Neuron (in vitro differentiated cells): ENCODE measurements around the gene SPAG7.

Experiments used
- H2AFZ ChIP-seq: one replicate; pipeline ENCODE4 v1.6.1; 2013; ENCODE audit warnings: low read depth, mild to moderate bottlenecking, inconsistent platforms, low read length, moderate library complexity
- H3K27me3 ChIP-seq: one replicate; pipeline ENCODE4 v1.6.1; 2013; ENCODE audit warnings: low read length; ENCODE audit not compliant: insufficient read depth
- H3K36me3 ChIP-seq: one replicate; pipeline ENCODE4 v1.6.1; 2013; ENCODE audit warnings: low read length; ENCODE audit not compliant: insufficient read depth
- H3K4me1 ChIP-seq: one replicate; pipeline ENCODE4 v1.6.1; 2013; ENCODE audit warnings: low read length; ENCODE audit not compliant: insufficient read depth
- H3K4me3 ChIP-seq: 2 replicates; pipeline ENCODE4 v1.5.1; 2013; ENCODE audit warnings: mild to moderate bottlenecking, low read length, moderate library complexity
- H3K9me3 ChIP-seq: one replicate; pipeline ENCODE4 v1.6.1; 2013; ENCODE audit warnings: low read length

SPAG7 gene

DNA sequence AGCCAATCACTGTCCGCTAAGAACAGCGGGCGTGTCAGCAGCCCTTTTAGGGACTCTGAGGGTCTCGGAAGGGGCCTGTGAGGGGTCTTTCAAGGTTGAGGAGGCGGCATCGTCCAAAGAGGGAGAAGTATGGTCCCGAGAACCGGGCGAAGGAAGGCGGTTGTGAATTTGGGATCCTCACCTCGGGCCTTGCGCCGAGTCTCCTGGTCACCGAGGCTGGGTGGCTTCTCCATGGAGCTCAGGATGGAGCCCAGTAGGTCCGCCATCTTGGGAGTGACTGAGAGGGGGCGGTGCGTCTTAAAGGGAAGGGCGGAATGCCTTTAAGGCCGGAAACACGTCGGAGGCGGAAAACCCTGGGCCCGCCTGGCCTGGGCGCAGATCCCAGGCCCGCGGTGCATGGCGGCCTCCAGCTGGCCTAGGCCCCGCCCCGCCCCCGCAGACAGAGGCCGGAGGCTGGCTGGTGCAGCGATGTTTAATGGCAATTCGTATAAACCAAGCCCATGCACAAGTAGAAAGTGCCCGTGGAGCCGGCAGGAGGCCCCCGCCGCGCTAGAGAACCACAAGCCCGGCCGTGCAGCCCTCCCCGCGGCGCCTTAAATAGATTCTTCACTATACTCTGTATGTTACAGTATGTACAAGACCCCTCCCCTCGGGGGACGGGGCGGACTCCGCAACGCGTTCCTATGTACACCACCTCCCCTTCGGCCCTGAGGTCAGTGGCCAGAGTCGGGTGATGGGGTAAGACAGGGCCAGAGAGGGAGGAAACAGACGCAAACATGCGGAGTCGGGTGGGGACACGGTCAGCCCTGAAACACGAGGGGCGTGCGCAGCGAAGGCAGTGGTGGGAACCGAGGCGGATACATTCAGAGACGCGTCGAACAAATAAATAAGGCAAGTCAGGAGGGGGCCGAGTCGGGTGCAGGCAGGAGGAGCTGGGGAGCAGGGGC lies at the start of gene SPAG7:
TSS of gene SPAG7 (minus strand) at position 279 of the 947 bp plus-strand sequence. CDS start at position 266, 13 bp downstream.
- H2AFZ ChIP-seq = peak within 1 kb of the TSS; percentile 24
- peak within 1 kb of the TSS; percentile 92 for H3K4me3 ChIP-seq
- no peaks in the 10 kb centered on the region for H3K9me3 ChIP-seq
- H3K27me3 ChIP-seq = no peaks in the 10 kb centered on the region
- H3K36me3 ChIP-seq = peaks cover 3% of the 10 kb centered on the region
- peaks cover 20% of the 10 kb centered on the region for H3K4me1 ChIP-seq

- Histone ChIP-seq H3K4me1 (no peaks in the 10 kb centered on the region), H2AFZ (no peak overlapping the region), H3K27me3 (no peaks in the 10 kb centered on the region), H3K9me3 (no peaks in the 10 kb centered on the region), H3K4me3 (no peak overlapping the region), H3K36me3 (peaks cover 52% of the 10 kb centered on the region)
Observed at GRCh38 chr17:5014357-5014756, 46.7 kb upstream of the SPAG7 start.

DNA sequence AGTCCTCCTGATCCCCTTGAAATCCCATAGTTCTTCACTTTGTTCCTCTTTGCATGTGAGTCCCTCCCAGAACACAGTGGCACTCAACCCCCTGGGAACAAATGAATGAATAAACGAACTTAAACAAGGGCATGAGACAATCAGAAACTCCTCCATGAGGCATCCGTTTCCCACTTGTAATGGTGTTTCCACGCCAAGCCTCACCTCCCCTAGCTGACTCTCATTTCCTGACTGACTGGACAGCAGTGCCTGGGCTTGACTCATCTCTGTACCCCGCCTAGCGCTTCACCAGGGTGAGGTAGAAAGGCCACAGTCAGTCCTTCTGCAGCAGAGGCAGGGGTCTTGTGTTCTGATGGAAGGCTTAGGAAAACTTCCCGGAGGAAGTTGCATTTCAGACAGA lies 44.3 kb upstream of the SPAG7 start:
- Histone ChIP-seq H3K4me3 (no peak overlapping the region), H3K9me3 (no peaks in the 10 kb centered on the region), H2AFZ (no peak overlapping the region), H3K36me3 (peaks cover 59% of the 10 kb centered on the region), H3K27me3 (no peaks in the 10 kb centered on the region), H3K4me1 (no peaks in the 10 kb centered on the region)

DNA sequence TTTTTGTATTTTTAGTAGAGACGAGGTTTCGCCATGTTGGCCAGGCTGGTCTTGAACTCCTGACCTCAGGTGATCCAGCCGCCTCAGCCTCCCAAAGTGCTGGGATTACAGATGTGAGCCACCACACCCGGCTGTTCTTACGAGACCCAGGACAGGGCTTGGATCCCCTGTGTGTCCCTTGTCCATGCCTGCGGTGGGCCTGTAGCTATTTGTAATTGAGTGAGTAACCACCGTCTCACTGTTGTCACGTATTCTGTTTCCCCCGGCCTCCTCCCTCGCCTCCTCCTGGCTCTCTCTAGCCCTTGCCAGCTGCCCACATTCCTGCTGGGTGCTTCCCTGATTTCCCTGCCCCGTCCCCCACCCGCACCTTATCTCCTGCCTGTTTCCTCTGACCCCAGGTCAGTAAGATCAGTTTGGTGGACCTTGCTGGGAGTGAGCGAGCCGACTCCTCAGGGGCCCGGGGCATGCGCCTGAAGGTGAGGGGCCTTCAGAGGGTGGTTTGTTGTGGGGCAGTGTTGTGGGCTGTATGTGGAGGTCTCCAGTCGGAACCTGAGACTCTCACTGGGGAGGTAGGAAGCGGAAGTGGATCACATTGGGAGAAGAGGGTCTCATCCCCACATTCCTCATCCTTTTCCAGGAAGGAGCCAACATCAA lies 35.7 kb upstream of the SPAG7 start:
- H3K4me1 ChIP-seq = peaks cover 13% of the 10 kb centered on the region
- H3K27me3 ChIP-seq = no peaks in the 10 kb centered on the region
- H3K9me3 ChIP-seq = no peaks in the 10 kb centered on the region
- H3K36me3 ChIP-seq = peaks cover 68% of the 10 kb centered on the region
- no peak overlapping the region for H2AFZ ChIP-seq
- no peak overlapping the region for H3K4me3 ChIP-seq

- no peak overlapping the region for H2AFZ ChIP-seq
- peaks cover 57% of the 10 kb centered on the region for H3K36me3 ChIP-seq
- no peaks in the 10 kb centered on the region for H3K9me3 ChIP-seq
Observed at GRCh38 chr17:5002121-5002788, 34.6 kb upstream of the SPAG7 start.

DNA sequence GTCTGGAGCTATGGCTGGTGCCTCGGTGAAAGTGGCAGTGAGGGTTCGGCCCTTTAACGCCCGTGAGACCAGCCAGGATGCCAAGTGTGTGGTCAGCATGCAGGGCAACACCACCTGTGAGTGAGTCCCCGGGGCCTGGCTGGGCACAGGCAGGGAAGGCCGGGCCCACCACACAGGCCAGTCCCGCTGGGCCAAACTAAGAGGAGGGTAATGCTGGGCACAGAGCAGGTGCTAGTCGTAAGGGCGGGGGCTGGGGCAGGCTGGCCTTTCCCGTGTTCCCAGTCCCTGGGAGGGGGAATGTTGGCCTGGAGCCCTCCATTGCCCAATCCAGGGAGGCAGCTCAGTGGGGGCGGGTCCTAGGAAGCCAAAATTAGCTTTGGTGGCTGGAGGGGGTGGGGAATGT lies 32.6 kb upstream of the SPAG7 start:
- no peak overlapping the region for H3K4me3 ChIP-seq
- H3K4me1 ChIP-seq = peaks cover 19% of the 10 kb centered on the region
- no peaks in the 10 kb centered on the region for H3K9me3 ChIP-seq
- H2AFZ ChIP-seq = no peak overlapping the region
- H3K27me3 ChIP-seq = no peaks in the 10 kb centered on the region
- peaks cover 45% of the 10 kb centered on the region for H3K36me3 ChIP-seq

More at GRCh38 chr17:5002121-5002788, 34.6 kb upstream of the SPAG7 start:
- Histone ChIP-seq H3K4me3 (no peak overlapping the region), H3K4me1 (peaks cover 13% of the 10 kb centered on the region), H3K27me3 (no peaks in the 10 kb centered on the region)

DNA sequence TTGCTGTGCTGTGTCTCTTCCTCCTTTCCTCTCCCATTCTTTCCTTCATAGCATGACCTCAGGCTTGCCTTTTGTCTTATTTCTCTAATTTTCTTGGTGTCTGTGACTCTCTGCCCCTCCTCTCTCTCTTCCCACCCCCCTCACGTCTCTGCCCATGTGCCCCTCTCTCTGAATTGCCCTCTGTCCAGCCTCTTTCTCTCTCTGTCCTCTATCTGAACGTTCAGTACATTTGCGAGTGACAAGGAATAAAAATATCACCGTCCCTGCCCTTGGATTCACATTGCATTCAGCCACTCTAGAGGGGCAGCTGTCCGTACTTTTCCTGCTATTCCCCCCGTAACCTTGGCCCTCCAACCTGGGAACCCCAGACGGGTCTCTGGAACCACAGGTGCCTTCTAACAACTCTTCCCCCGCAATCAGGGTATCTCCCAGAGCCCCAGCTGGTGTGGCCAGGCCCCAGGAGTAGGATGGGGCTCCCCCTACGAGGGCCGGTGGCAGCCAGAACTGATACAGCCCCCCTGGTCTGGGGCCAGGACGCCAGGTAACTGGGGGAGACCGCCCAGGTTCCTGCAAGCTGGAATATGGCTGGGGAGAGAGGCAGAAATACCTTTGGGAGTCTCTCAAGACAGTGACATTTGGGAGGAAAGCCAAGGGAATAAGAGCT lies 31.9 kb upstream of the SPAG7 start:
- Histone ChIP-seq H3K9me3 (no peaks in the 10 kb centered on the region), H3K4me3 (peak overlapping the region; percentile 58), H3K4me1 (peaks cover 19% of the 10 kb centered on the region), H2AFZ (no peak overlapping the region), H3K36me3 (peaks cover 38% of the 10 kb centered on the region), H3K27me3 (no peaks in the 10 kb centered on the region)

GRCh38 chr17:4998732-4999429 lies 31.3 kb upstream of the SPAG7 start:
- no peaks in the 10 kb centered on the region for H3K27me3 ChIP-seq
- H3K9me3 ChIP-seq = no peaks in the 10 kb centered on the region
- peaks cover 32% of the 10 kb centered on the region for H3K36me3 ChIP-seq
- peak overlapping the region; percentile 58 for H3K4me3 ChIP-seq
- H3K4me1 ChIP-seq = peaks cover 19% of the 10 kb centered on the region
- no peak overlapping the region for H2AFZ ChIP-seq

DNA sequence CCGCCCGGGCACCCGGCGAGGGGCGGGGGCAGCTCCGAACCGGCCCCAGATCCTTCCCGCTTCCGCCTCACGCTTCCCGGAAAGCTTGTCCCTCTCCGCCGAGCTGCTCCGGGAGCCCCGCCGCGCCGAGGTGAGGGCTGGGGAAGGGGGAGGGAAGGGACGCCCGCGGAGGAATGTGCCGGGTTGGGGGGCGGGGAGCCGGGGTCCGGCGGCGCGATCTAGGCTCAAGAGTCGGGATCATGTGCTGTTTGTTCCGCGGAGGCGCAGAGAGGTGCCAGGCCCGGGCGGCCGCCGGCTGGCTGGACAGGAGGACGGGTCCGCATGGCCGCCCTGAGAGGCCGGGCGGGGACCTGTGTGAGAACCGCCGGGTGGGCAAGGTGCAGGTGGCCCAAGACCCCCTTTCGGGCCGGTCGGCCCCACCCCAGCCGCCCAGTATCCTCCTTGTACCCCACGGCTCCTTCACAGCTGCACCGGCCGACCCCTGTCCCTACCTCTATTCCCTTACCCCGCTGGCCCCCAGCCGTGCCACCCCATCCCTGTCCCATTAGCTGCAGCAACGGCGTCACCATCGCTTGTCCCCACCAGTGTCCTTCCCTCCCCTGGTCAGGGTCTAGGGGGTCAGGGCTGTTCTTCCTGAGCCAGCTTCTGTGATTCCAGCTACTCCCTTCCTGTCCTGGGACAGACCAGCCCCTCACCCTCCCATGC lies 30.6 kb upstream of the SPAG7 start:
- Histone ChIP-seq H2AFZ (peak overlapping the region; percentile 73), H3K4me3 (peak overlapping the region; percentile 58), H3K36me3 (peaks cover 25% of the 10 kb centered on the region), H3K4me1 (peaks cover 19% of the 10 kb centered on the region), H3K9me3 (no peaks in the 10 kb centered on the region), H3K27me3 (no peaks in the 10 kb centered on the region)

GRCh38 chr17:4997302-4998026 lies 29.8 kb upstream of the SPAG7 start, which contains the start of the genes INCA1 and KIF1C:
INCA1 (minus strand) TSS chr17:4997522; CDS start chr17:4994437, 3,085 bp downstream.
KIF1C (plus strand) TSS chr17:4997950; CDS start chr17:5000247, 2,297 bp downstream.
- Histone ChIP-seq H3K27me3 (no peaks in the 10 kb centered on the region), H3K4me1 (peaks cover 19% of the 10 kb centered on the region), H2AFZ (peak within 1 kb of the TSS; percentile 78), H3K36me3 (peaks cover 20% of the 10 kb centered on the region), H3K9me3 (no peaks in the 10 kb centered on the region), H3K4me3 (peak within 1 kb of the TSS; percentile 58)

GRCh38 chr17:4994081-4994595 lies 26.5 kb upstream of the SPAG7 start:
- no peaks in the 10 kb centered on the region for H3K36me3 ChIP-seq
- no peak overlapping the region for H3K4me3 ChIP-seq
- H3K4me1 ChIP-seq = peaks cover 14% of the 10 kb centered on the region
- H3K9me3 ChIP-seq = no peaks in the 10 kb centered on the region
- H3K27me3 ChIP-seq = peaks cover 3% of the 10 kb centered on the region
- no peak overlapping the region for H2AFZ ChIP-seq
